Measurements from ENCODE around the gene TAB2. TPM values are rescaled to one million over a fixed set of nuclear protein-coding genes. Genes with fewer than 3 reads are reported as not detected.

The TAB2 gene
- polyA plus RNA-seq, 3 donors = 3.1 to 32.0 (median 6.0) TPM

DNA sequence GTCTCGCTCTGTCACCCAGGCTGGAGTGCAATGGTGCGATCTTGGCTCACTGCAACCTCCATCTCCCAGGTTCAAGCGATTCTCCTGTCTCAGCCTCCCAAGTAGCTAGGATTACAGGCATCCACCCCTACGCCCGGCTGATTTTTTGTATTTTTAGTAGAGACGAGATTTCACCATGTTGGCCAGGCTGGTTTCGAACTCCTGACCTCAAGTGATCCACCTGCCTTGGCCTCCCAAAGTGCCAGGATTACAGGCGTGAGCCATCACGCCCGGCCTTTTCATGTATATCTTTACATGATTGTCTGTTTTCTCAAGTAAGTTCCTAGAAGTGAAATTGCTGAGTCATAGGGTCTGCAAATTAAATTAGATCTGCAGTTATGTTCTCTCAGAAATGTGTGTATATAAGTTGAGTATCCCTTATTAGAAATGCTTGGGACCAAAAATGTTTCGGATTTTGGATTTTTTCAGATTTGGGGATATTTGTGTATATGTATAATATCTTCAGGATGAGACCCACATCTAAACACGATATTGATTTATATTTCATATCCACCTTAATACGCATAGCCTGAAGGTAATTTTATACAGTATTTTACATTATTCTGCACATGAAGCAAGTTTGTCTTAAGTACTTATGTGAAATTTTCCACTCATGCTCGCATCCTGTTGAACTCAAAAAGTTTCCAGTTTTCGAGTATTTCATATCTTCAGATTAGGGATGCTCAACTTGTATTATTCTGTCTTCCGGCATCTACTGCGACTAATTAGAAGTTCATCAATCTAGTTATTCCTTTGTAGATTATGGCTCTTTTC, 40.4 kb downstream of the TAB2 start:
- Mint-ChIP-seq H3K9me3 (peaks cover 1 to 7% (median 4%) of the 10 kb centered on the region in 7 donors), H3K4me1 (peaks cover 46% of the 10 kb centered on the region), H3K36me3 (peaks cover 7 to 37% of the 10 kb centered on the region in 2 donors), H3K27me3 (ENCODE audit: low read depth in 3 of 3) (no peaks in the 10 kb centered on the region), H3K4me3 (no peak overlapping the region), H3K27ac (peak overlapping the region in 4 of 7 donors; percentile 70 to 86 (median 78))
- intact Hi-C loops (cut with micrococcal nuclease) = no loop called here
- Histone ChIP-seq H3K9me3 (replicated peaks in 1 of 2; ENCODE audit: control insufficient read depth in 1 of 2, insufficient read depth in 1 of 2, low read length in 2 of 2) (no peaks in the 10 kb centered on the region), H3K4me1 (ENCODE audit: control insufficient read depth in 1 of 2, insufficient read depth in 2 of 2, low read length in 2 of 2) (peaks cover 8 to 18% of the 10 kb centered on the region in 2 donors), H3K79me2 (ENCODE audit: insufficient read depth, low read length) (peaks cover 100% of the 10 kb centered on the region), H3K36me3 (replicated peaks in 1 of 2; ENCODE audit: control insufficient read depth in 1 of 2, insufficient read depth in 2 of 2, low read length in 2 of 2) (peaks cover 2 to 6% of the 10 kb centered on the region in 2 donors), H3K4me2 (replicated peaks; ENCODE audit: extremely low read depth, low read length, poor library complexity, severe bottlenecking) (no peak overlapping the region), H3K4me3 (replicated peaks in 1 of 3; ENCODE audit: low read depth in 2 of 3, low read length in 3 of 3) (no peak overlapping the region), H3K27ac (ENCODE audit: low read depth in 1 of 2, low read length in 2 of 2) (peak overlapping the region in 1 of 2 donors; percentile 36), H4K20me1 (ENCODE audit: insufficient read depth, low read length) (peaks cover 99% of the 10 kb centered on the region), H2AFZ (ENCODE audit: insufficient read depth, low read depth, low read length, poor library complexity, severe bottlenecking) (no peak overlapping the region), H3K27me3 (ENCODE audit: control insufficient read depth in 2 of 2, insufficient read depth in 2 of 2, low read length in 2 of 2) (no peaks in the 10 kb centered on the region), H3K9ac (ENCODE audit: insufficient read depth, low read length, poor library complexity, severe bottlenecking) (no peak overlapping the region)
- 100% methylated on average over 4 of the region's 17 CpGs for whole genome bisulfite sequencing (ENCODE audit: insufficient coverage)
- no peak for DNase-seq
- TF ChIP-seq, protein P1, sequence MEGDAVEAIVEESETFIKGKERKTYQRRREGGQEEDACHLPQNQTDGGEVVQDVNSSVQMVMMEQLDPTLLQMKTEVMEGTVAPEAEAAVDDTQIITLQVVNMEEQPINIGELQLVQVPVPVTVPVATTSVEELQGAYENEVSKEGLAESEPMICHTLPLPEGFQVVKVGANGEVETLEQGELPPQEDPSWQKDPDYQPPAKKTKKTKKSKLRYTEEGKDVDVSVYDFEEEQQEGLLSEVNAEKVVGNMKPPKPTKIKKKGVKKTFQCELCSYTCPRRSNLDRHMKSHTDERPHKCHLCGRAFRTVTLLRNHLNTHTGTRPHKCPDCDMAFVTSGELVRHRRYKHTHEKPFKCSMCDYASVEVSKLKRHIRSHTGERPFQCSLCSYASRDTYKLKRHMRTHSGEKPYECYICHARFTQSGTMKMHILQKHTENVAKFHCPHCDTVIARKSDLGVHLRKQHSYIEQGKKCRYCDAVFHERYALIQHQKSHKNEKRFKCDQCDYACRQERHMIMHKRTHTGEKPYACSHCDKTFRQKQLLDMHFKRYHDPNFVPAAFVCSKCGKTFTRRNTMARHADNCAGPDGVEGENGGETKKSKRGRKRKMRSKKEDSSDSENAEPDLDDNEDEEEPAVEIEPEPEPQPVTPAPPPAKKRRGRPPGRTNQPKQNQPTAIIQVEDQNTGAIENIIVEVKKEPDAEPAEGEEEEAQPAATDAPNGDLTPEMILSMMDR (IDR thresholded peaks at IDR 0.05) = no peak

DNA sequence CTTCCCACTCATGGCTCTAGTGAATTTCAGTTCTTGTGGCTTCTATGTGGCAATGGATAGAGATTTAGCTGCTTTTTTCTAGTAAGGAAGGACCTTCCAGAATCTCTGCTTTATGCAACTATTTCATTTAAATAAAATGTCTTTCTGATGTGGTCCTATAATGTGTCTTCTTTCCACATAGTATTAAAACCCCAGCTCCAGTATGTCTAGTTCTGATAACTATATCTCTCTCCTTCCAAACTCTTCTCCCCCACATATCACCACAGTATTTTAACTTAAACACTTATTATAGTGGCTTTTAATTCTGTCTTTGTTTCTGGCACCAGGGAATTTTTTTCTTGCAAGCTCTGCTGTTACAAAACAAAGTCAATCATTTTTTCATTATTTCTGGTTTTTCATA, 41.9 kb downstream of the TAB2 start:
- H3K9me3 Mint-ChIP-seq = peaks cover 1 to 7% (median 4%) of the 10 kb centered on the region in 7 donors
- Histone ChIP-seq H3K4me3 (replicated peaks in 1 of 3; ENCODE audit: low read depth in 2 of 3, low read length in 3 of 3) (no peak overlapping the region), H2AFZ (ENCODE audit: insufficient read depth, low read depth, low read length, poor library complexity, severe bottlenecking) (no peak overlapping the region), H3K4me1 (ENCODE audit: control insufficient read depth in 1 of 2, insufficient read depth in 2 of 2, low read length in 2 of 2) (peaks cover 8 to 18% of the 10 kb centered on the region in 2 donors), H3K9me3 (replicated peaks in 1 of 2; ENCODE audit: control insufficient read depth in 1 of 2, insufficient read depth in 1 of 2, low read length in 2 of 2) (no peaks in the 10 kb centered on the region), H3K27me3 (ENCODE audit: control insufficient read depth in 2 of 2, insufficient read depth in 2 of 2, low read length in 2 of 2) (no peaks in the 10 kb centered on the region), H3K27ac (ENCODE audit: low read depth in 1 of 2, low read length in 2 of 2) (peak overlapping the region in 1 of 2 donors; percentile 18), H3K36me3 (replicated peaks in 1 of 2; ENCODE audit: control insufficient read depth in 1 of 2, insufficient read depth in 2 of 2, low read length in 2 of 2) (no peaks in the 10 kb centered on the region), H3K79me2 (ENCODE audit: insufficient read depth, low read length) (peaks cover 100% of the 10 kb centered on the region), H4K20me1 (ENCODE audit: insufficient read depth, low read length) (peaks cover 100% of the 10 kb centered on the region), H3K4me2 (replicated peaks; ENCODE audit: extremely low read depth, low read length, poor library complexity, severe bottlenecking) (no peak overlapping the region), H3K9ac (ENCODE audit: insufficient read depth, low read length, poor library complexity, severe bottlenecking) (no peak overlapping the region)
- peak overlapping the region in 2 of 7 donors; percentile 41 to 69 for H3K27ac Mint-ChIP-seq
- no peak for DNase-seq
- peaks cover 14 to 36% of the 10 kb centered on the region in 2 donors for H3K36me3 Mint-ChIP-seq
- intact Hi-C loops (cut with micrococcal nuclease) = no loop called here
- H3K4me3 Mint-ChIP-seq = no peak overlapping the region
- H3K4me1 Mint-ChIP-seq = peaks cover 49% of the 10 kb centered on the region
- H3K27me3 Mint-ChIP-seq (ENCODE audit: low read depth in 3 of 3) = no peaks in the 10 kb centered on the region
- TF ChIP-seq, protein P1 (IDR thresholded peaks at IDR 0.05) = no peak
